Panc1 (cell line): ENCODE measurements around the gene MRRF.

Experiments used
- CTCF ChIP-seq: fragments of 450-650 bp; IDR thresholded peaks from 2 replicates; pipeline ENCODE4 v1.5.1; 2017; ENCODE audit warnings: mild to moderate bottlenecking
- POLR2AphosphoS5 ChIP-seq: IDR thresholded peaks from 2 replicates; pipeline ENCODE4 v1.6.1; 2012; ENCODE audit warnings: mild to moderate bottlenecking, low read depth, low read length, moderate library complexity
- REST ChIP-seq, 2 experiments: IDR thresholded peaks; 2 replicates each; pipeline ENCODE4 v1.6.1; 2011 to 2012; ENCODE audit warnings: low read depth in 2 of 2, control low read depth in 1 of 2, low read length in 1 of 2, mild to moderate bottlenecking in 1 of 2, moderate library complexity in 1 of 2; ENCODE audit not compliant: insufficient read depth in 1 of 2
- SIN3A ChIP-seq: IDR thresholded peaks from 2 replicates; pipeline ENCODE4 v1.6.1; 2012; ENCODE audit warnings: low read depth, mild to moderate bottlenecking, low read length, moderate library complexity, borderline replicate concordance; ENCODE audit not compliant: insufficient read depth
- TCF7L2 ChIP-seq: IDR thresholded peaks from 2 replicates; pipeline ENCODE4 v1.6.1; 2011; ENCODE audit warnings: mild to moderate bottlenecking, low read depth, low read length, inconsistent platforms

GRCh38 chr9:122261469-122261881, 3.2 kb upstream of the MRRF start:
- TF ChIP-seq CTCF: no peak
- no peak for TF ChIP-seq POLR2AphosphoS5
- TF ChIP-seq TCF7L2: no peak
- no peak for TF ChIP-seq REST (IDR thresholded peaks at IDR 0.05; ENCODE audit: insufficient read depth in 1 of 2, low read depth in 2 of 2, low read length in 1 of 2)
- TF ChIP-seq SIN3A: no peak
